HG03520 (cell line): ENCODE data around the gene ELF3.
"Not testable (repeated sequence)": the region's sequence is repeated elsewhere in the genome, so short reads cannot be mapped to it uniquely, and the experiment has no call there.

ENCODE experiments used
- ATAC-seq: cut with Tn5 transposase; IDR thresholded peaks from one replicate; pipeline ENCODE4 v1.9.1; 2021; ENCODE audit warnings: mild to moderate bottlenecking, moderate library complexity; ENCODE audit not compliant: unreplicated experiment

ELF3 gene

GRCh38 chr1:202010180-202011015 is at the start of gene ELF3:
TSS of gene ELF3 (plus strand) at chr1:202010587. CDS start at chr1:202011137, 550 bp downstream.
- ATAC-seq, result peak; percentile 67

DNA sequence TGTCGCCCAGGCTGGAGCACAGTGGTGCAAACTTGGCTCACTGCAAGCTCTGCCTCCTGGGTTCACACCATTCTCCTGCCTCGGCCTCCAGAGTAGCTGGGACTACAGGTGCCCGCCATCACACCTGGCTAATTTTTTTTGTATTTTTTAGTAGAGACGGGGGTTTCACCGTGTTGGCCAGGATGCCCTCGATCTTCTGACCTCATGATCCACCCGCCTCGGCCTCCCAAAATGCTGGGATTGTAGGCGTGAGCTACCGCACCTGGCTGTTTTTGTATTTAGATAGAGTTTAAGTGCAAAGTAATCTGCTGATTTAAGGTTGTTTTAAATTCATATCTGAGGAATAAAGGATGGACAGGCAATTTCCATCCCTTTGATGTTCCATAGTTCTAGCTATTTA is 48.0 kb upstream of the ELF3 start:
- not testable (repeated sequence) for ATAC-seq

DNA sequence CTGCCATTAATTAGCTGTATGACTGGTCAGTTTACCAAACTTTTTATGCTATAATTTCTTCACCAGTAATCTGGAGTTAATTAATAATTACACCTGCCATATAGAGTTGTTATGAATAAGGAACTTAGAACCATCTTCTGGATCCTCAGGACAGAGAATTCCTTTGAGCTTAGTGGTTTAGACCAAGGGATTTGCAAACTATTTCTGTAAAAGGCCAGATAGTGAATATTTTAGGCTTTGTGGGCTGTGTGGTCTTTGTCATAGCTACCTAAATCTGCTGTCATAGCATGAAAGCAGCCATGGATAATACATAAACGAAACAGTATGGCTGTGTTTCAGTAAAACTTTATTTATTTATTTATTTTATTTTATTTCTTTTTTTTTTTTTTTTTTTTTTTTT is 46.1 kb upstream of the ELF3 start:
- no peak for ATAC-seq

- ATAC-seq, result no peak
These were observed 44.2 kb upstream of the ELF3 start for GRCh38 chr1:201966171-201966570.

DNA sequence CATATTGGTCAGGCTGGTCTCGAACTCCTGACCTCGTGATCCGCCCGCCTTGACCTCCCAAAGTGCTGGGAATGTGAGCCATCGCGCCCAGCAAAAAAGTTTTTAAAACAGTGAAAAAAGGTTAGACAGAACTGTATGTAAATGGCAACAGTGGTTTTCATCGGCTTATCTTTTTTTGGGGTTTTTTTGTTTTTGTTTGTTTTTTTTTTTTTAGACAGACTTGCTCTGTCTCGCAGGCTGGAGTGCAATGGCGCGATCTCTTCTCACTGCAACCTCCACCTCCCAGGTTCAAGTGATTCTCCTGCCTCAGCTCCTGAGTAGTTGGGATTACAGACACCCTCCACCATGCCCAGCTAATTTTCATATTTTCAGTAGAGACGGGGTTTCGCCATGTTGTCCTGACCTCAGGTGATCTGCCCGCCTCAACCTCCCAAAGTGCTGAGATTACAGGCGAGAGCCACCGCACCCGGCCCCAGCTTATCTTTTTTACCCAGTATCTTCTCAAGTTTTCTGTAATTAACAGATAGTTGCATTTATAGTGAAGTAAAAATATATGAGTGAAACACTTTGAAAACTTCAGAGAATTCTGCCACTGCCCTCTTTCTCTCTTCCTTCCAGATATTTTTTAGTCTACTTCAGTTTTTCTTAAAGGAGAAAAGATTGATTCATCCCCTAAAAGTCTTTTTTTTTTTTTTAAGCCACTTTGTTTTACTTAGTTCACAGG is 42.0 kb upstream of the ELF3 start:
- no peak for ATAC-seq

- ATAC-seq, result no peak
These were observed 39.8 kb upstream of the ELF3 start for GRCh38 chr1:201970334-201971159.

DNA sequence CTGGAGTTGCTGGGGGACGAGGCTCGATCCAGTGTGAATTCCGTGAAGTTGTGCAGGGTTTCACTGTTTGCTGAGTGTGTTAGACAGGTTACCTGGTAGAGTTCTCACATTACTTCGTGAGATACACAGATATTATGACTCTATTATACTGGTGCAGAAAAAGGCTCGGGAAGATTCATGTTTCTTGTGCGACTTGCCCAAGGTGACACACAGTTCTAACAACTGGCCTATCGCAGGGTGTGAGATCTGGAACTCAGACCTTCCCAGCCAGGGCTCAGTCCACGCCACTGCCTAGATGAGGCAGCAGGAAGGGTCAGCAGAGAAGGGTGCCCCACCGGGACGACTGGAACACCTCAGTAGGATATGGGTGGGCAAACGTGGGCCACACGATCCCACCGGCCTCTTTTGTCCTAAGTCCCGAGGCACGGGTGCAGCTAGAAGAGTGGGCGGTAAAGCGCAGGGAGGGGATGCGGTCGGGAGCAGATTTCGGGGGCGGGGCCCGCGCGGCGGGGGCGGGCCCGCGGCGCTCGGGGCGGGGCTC is 28.2 kb upstream of the ELF3 start:
- peak; percentile 15 for ATAC-seq

DNA sequence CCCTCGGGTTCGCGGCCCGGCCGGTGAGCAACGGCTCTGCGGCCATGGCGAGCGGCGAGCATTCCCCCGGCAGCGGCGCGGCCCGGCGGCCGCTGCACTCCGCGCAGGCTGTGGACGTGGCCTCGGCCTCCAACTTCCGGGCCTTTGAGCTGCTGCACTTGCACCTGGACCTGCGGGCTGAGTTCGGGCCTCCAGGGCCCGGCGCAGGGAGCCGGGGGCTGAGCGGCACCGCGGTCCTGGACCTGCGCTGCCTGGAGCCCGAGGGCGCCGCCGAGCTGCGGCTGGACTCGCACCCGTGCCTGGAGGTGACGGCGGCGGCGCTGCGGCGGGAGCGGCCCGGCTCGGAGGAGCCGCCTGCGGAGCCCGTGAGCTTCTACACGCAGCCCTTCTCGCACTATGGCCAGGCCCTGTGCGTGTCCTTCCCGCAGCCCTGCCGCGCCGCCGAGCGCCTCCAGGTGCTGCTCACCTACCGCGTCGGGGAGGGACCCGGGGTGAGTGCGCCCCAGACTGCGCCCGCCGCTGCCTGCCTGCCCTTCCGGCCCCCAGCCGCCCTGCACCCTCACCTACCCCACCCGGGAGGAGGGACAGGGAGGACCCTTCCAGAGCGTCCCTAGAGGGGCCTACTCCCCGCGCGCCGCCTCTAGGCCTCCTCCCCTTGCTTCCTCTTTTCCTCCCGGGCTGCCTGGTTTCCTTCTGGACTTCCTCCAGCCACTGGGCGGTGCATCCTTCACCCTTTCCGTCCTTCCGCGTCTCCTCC is 27.6 kb upstream of the ELF3 start, which contains the start of gene RNPEP:
RNPEP (plus strand) TSS at position 26 of the 757 bp plus-strand sequence; CDS start at position 45, 19 bp downstream.
- ATAC-seq, result peak; percentile 68

- no peak for ATAC-seq
These were observed 27.0 kb upstream of the ELF3 start for GRCh38 chr1:201983380-201983805.

DNA sequence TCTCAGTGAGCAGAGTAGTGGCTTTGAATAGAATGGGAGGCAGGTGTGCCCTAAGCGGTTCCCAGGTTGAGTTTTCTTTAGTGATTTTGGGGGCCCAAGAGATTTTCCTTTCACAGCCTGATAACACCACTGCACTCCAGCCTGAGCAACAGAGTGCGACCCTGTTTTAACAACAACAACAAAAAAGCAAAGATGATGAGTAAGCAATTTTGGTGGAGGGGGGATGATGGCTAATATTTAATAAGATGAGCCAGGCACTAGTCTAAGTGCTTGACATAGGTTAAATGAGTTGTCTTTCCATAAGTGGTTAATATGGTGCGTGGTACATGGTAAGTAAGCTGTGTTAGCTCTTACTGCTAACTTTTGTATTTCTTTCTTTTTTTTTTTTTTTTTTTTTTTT is 25.9 kb upstream of the ELF3 start:
- ATAC-seq, result no peak

- ATAC-seq, result no peak
These were observed 25.0 kb upstream of the ELF3 start for GRCh38 chr1:201985355-201985754.

- no peak for ATAC-seq
These were observed 21.8 kb upstream of the ELF3 start for GRCh38 chr1:201988601-201989000.

DNA sequence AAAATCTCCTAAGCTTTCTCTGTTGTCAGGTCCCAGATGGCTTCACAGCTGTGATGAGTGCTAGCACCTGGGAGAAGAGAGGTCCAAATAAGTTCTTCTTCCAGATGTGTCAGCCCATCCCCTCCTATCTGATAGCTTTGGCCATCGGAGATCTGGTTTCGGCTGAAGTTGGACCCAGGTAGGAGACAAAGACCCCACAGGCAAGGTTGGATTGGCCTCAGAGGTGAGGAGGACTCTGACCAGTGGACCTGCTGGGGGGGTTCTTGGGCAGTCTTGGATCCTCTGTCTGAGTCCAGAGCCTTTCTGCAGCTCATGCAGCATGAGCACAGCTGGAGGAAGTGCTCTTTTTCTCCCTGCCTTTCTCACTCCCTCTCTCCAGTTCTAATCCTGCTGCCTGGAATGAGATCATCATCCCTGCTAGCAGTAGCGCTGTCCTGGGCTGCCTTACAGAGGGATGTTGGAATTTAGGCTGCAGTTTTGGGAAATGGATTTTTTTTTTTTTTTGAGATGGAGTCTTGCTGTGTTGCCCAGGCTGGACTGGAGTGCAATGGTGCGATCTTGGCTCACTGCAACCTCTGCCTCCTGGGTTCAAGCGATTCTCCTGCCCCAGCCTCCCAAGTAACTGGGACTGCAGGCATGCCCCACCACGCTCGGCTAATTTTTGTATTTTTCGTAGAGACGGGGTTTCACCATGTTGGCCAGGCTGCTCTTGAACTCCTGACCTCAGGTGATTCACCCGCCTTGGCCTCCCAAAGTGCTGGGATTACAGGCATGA is 20.8 kb upstream of the ELF3 start:
- ATAC-seq, result no peak

- no peak for ATAC-seq
These were observed 20.0 kb upstream of the ELF3 start for GRCh38 chr1:201990427-201990826.

DNA sequence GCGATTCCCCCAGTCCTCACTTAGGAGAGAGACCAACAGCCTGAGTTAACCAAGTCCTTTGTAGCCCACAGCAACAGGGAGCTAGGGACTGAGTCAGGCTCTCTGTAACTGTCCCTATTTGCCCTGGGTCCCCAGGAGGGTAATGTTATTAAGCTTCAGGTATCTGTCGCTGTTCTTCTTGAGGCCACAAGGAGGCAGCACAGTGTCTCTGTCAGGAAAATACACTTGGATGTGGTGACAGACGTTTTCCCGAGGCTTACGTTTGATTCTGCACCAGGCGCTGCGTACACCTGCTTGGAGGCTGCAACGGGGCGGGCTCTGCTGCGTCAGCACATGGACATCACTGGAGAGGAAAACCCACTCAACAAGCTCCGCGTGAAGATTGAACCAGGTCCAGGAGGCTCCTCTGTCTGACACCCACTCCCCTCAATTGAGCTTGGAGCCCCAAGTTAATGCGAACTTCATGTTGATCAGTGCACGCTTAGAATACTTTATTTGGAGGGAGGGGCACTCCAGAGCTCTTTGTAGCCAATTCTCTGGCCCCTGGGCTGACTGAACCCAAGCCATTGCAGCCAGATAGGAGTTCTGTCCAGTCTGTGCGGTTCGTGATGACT is 10.7 kb upstream of the ELF3 start:
- ATAC-seq, result no peak

GRCh38 chr1:202002507-202002906 is 7.9 kb upstream of the ELF3 start:
- no peak for ATAC-seq

DNA sequence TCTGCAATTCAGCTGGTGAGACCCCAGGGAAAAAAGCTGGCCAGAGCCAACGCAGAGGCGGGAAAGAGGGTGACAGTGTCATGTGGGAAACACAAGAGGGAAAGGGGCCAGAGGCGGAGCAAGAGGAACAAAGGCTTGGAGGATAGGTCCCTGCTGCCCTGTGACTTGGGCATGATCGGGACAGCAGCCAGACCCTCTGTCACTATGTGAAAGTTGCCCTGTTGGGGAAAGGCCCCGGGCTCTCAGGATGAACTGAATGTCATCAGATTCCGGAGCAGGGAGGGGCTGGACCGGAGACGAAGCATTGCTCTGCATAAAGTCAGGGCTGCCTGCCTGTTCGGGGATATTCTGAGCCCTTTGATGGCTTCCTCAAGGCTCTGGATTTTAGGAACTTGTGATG is 5.7 kb upstream of the ELF3 start:
- ATAC-seq, result no peak

GRCh38 chr1:202005958-202006357 is 4.4 kb upstream of the ELF3 start:
- no peak for ATAC-seq

- ATAC-seq, result no peak
These were observed 3.1 kb upstream of the ELF3 start for GRCh38 chr1:202007304-202007703.
